ENCODE results near the gene FAM114A1.

DNA sequence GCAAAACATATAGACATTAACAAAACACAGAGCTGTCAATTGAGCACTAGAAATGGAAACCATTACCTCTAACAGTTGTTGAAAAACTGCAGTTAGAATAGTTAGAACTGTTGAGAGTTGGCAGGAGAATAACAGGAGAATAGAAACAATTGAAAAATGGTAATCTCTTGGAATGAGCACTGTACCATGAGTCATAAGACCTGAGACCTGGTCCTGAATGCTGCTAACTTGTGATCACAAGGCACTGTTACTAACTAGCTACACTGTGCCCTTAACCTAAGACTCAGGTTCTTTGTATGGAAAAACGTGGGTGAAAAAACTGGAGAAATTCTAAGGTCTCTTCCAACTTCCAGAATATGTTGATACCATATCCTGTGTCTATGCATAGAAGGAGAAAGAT is 29.3 kb downstream of the FAM114A1 start:
- TF ChIP-seq, protein P1, sequence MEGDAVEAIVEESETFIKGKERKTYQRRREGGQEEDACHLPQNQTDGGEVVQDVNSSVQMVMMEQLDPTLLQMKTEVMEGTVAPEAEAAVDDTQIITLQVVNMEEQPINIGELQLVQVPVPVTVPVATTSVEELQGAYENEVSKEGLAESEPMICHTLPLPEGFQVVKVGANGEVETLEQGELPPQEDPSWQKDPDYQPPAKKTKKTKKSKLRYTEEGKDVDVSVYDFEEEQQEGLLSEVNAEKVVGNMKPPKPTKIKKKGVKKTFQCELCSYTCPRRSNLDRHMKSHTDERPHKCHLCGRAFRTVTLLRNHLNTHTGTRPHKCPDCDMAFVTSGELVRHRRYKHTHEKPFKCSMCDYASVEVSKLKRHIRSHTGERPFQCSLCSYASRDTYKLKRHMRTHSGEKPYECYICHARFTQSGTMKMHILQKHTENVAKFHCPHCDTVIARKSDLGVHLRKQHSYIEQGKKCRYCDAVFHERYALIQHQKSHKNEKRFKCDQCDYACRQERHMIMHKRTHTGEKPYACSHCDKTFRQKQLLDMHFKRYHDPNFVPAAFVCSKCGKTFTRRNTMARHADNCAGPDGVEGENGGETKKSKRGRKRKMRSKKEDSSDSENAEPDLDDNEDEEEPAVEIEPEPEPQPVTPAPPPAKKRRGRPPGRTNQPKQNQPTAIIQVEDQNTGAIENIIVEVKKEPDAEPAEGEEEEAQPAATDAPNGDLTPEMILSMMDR (IDR thresholded peaks at IDR 0.05), result no peak
- TF ChIP-seq POLR2A (IDR thresholded peaks at IDR 0.05), result no peak

All from right lobe of liver (tissue), 4 donors.